ENCODE measurements around the gene MICAL3. TPM values are rescaled to one million over a fixed set of nuclear protein-coding genes. Genes with fewer than 3 reads are reported as not detected.
"Not testable (repeated sequence)": the region's sequence is repeated elsewhere in the genome, so short reads cannot be mapped to it uniquely, and the experiment has no call there.

The MICAL3 gene
- total and polyA plus RNA-seq, 5 donors = 30.4 to 105 (median 72.5) TPM

DNA sequence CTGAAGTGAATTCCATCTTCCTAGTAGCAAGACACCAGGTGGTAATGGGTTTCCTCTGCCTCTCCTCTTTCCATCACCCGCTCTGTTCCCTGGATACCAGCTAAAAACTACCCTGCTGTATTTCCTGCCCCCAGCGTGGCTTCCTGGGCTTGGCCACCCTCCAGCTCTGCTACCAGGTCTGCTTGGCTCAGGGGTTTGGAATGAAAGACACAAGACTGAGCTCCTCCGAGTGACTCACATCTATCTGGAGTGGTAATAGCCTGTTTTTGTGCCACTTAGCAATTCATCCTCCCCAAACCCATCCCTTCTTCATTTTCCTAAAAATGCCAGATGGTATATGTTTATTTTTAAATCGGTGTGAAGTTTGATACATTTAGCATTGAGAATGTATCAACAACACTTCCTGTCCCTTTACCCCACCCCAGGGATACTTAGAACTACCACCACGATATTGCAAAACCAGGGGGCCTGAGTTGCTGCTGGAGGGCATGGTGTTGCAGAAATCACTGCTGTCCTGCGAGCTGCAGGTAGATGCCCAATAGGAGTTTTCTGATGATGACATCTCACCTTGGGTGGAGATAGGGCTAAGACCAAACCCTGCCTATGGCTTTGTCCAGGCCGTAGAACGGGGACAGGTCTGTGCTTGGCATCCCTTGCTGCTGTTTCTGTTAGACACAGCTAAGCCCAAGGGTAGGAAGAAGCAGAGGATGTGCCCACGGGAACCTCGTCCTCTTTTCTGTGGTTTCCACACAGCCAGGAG, 7.5 kb upstream of the MICAL3 start:
- WGBS = 76% methylated on average over 10 of the region's 10 CpGs
- no peak overlapping the region for H3K27ac ChIP-seq (ENCODE audit: low read length)
- ATAC-seq (no peak), DNase-seq (no peak)
- peaks cover 11% of the 10 kb centered on the region for H3K4me1 ChIP-seq (ENCODE audit: control insufficient read depth, insufficient read depth, low read length)
- intact Hi-C loops (cut with DNase I) = no loop called here
- no peak overlapping the region for H3K4me3 ChIP-seq (ENCODE audit: low read length)
- H3K9me3 ChIP-seq (ENCODE audit: control insufficient read depth, low read length) = no peaks in the 10 kb centered on the region
- no peaks in the 10 kb centered on the region for H3K27me3 ChIP-seq (ENCODE audit: control insufficient read depth, insufficient read depth)

DNA sequence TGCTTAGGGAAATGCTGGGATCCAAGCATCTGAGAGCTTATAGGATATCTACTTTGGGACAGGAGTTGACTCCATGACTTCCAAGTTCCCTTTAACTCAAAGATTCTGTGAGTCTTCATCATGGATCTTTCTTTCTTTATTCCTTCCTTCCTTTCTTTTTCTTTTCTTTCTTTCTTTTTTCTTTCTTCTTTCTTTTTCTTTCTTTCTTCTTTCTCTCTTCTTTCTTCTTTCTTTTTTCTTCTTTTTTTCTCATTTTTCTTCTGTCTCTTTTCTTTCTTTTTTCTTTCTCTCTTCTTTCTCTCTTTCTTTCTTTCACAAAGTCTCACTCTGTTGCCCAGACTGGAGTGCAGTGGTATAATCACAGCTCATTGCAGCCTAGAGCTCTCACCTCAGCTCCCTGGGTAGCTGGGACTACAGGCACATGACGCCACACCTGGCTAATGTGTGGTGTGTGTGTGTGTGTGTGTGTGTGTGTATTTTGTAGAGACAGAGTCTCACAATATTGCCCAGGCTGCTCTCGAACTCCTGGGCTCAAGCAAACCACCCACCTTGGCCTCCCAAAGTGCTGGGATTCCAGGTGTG, 5.4 kb upstream of the MICAL3 start:
- intact Hi-C loops (cut with DNase I) = loop anchor here in 3 of 4 donors (10.0 kb wide), 3 partner anchors 45 to 205 kb away; partner anchors contain the start of gene PEX26 (in 3 of the 3)
- no peak for ATAC-seq
- Histone ChIP-seq H3K27ac (ENCODE audit: low read length) (no peak overlapping the region), H3K4me3 (ENCODE audit: low read length) (no peak overlapping the region), H3K27me3 (ENCODE audit: control insufficient read depth, insufficient read depth) (no peaks in the 10 kb centered on the region), H3K9me3 (ENCODE audit: control insufficient read depth, low read length) (no peaks in the 10 kb centered on the region), H3K4me1 (ENCODE audit: control insufficient read depth, insufficient read depth, low read length) (peaks cover 7% of the 10 kb centered on the region)
- DNase-seq = no peak
- 78% methylated on average over 2 of the region's 2 CpGs for WGBS

DNA sequence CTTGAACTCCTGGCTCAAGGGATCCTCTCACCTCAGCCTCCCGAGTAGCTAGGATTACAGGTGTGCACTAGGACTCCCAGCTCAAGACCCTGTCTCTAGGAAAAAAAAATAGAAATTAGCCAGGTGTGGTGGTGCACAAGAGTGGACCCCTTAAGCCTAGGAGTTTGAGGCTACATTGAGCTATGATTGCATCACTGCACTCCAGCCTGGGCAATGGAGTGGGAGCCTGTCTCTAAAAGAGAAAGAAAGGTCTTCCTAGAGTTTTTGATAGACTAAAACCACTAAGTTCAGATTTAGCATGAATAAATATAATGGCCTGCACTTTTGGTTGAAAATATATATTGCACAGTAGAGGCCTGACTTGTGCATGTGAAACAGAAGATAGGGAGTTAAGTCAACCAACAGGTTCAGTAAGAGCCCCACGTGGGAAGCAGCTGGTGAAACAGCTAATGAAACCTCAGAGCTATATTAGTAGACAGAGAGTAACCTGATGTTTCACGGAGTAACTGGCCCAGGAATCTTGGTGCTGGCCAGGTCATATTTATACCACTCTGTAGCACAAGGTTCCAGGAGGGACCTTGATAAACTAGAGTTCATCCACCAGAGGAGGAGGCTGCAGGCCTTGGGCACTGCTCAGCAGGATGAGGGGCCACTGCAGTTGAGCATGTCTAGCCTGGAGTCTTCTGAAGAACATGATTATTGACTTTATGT, 4.6 kb upstream of the MICAL3 start:
- Histone ChIP-seq H3K27me3 (ENCODE audit: control insufficient read depth, insufficient read depth) (no peaks in the 10 kb centered on the region), H3K9me3 (ENCODE audit: control insufficient read depth, low read length) (no peaks in the 10 kb centered on the region), H3K27ac (ENCODE audit: low read length) (no peak overlapping the region), H3K4me1 (ENCODE audit: control insufficient read depth, insufficient read depth, low read length) (peaks cover 7% of the 10 kb centered on the region), H3K4me3 (ENCODE audit: low read length) (no peak overlapping the region)
- ATAC-seq (no peak), DNase-seq (no peak)
- WGBS = 61% methylated on average over 3 of the region's 3 CpGs
- intact Hi-C loops (cut with DNase I) = loop anchor here in 3 of 4 donors (10.0 kb wide), 3 partner anchors 46 to 204 kb away; partner anchors contain the start of gene PEX26 (in 3 of the 3)

DNA sequence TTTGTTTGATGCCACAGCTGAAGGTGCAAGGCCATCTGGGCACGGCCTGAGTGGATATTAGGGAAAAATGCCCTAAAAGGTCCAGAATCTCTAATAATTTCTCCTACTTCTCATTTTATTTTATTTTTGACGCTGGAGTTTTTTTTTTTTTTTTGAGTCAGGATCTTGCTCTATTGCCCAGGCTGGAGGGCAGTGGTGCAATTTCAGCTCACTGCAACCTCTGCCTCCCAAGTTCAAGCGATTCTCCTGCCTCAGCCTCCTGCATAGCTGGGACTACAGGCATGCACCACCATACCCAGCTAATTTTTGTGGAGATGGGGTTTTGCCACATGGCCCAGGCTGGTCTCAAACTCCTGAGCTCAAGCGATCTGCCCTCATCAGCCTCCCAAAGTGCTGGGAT, 1.5 kb upstream of the MICAL3 start:
- not testable (repeated sequence) for H3K27ac ChIP-seq (ENCODE audit: low read length); H3K4me3 ChIP-seq (ENCODE audit: low read length); H3K27me3 ChIP-seq (ENCODE audit: control insufficient read depth, insufficient read depth); H3K9me3 ChIP-seq (ENCODE audit: control insufficient read depth, low read length); H3K4me1 ChIP-seq (ENCODE audit: control insufficient read depth, insufficient read depth, low read length); ATAC-seq; DNase-seq
- WGBS = 95% methylated on average over 4 of the region's 4 CpGs
- intact Hi-C loops (cut with DNase I) = loop anchor here in 3 of 4 donors (10.0 kb wide), 3 partner anchors 49 to 201 kb away; partner anchors contain the start of gene PEX26 (in 3 of the 3)

DNA sequence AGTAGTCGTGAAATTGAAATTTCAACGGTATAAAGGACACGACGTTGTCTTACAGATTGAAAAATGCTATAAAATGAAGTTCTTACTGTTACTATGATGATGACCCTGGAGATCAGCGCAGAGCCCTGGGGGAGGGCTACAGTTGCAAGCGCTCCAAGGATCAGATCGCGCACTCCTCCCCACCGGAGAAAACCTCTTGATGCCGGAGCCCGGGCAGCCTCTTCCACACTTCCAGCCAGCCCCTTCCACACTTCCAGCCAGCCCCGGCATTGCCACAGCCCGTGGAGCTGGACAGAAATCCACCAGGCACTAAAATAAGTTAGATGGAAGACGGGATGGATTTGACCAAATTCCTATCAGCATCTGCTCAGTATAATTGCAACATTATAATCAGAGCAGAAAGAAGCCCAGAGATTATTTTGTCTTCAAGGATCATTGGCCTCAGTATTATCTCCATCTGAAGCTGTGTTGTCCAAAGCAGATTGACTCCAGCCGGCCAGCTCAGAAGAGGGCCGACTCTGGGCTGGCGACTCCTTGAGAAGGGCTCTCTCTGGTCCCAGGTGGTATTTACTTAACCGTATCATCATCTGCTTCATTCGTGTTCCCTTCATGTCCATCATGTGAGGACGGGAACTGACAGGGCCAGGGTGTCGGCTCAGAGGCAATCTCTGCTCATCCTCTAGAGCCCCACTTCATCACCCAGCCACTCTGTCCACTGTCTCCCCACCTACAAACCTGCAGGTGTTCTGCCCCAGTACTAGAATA, 777 bp upstream of the MICAL3 start:
- H3K27ac ChIP-seq (ENCODE audit: low read length) = no peak overlapping the region
- no peaks in the 10 kb centered on the region for H3K9me3 ChIP-seq (ENCODE audit: control insufficient read depth, low read length)
- H3K27me3 ChIP-seq (ENCODE audit: control insufficient read depth, insufficient read depth) = no peaks in the 10 kb centered on the region
- 39% methylated on average over 21 of the region's 21 CpGs for WGBS
- H3K4me3 ChIP-seq (ENCODE audit: low read length) = no peak overlapping the region
- peaks cover 3% of the 10 kb centered on the region for H3K4me1 ChIP-seq (ENCODE audit: control insufficient read depth, insufficient read depth, low read length)
- intact Hi-C loops (cut with DNase I) = loop anchor here in 3 of 4 donors (5.0 to 10.0 kb wide), 5 partner anchors 50 to 200 kb away; partner anchors contain the start of gene PEX26 (in 3 of the 3)
- no peak for DNase-seq
- no peak for ATAC-seq

DNA sequence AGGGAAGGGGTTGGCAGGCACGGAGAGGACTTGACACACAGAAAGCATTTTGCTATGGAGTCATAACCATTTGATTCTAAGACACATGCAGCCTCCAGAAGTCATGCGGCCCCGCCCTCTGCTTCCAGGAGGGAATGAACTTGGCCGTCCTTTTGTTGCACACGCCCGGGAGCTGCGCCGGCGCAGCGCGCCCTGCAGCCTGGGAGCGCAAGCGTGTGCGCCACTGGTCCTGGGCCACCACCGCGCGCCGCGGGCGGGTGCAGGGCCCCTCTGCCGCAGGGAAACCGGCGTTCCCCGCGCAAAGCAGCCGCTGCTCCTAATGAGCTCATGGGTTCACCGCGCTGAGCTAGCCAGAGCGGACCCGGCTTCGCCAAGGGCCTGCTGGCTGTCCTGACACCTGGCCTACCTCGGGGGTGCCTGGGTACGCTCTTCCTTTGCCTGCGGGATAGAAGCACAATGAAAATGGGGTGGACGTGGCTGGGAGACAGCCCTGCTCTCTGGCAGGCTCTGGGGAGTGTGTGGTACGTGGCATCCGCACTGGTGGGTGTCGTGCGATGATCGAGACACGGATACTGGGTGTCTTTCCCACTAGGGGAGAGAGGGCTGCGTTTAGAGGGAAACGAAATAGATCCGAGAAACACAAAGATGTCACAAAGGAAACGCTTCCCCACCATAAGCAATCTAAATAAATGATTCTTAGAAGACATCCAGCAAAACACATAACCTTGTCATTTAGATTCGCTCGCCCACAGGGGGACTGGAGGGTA, 669 bp downstream of the MICAL3 start:
- peak; percentile 95 to 96 for ATAC-seq
- 1% methylated on average over 47 of the region's 47 CpGs for WGBS
- no peaks in the 10 kb centered on the region for H3K27me3 ChIP-seq (ENCODE audit: control insufficient read depth, insufficient read depth)
- peaks cover 3% of the 10 kb centered on the region for H3K4me1 ChIP-seq (ENCODE audit: control insufficient read depth, insufficient read depth, low read length)
- H3K9me3 ChIP-seq (ENCODE audit: control insufficient read depth, low read length) = no peaks in the 10 kb centered on the region
- intact Hi-C loops (cut with DNase I) = loop anchor here in 3 of 4 donors (5.0 to 10.0 kb wide), 5 partner anchors 49 to 199 kb away; partner anchors contain the start of gene PEX26 (in 3 of the 3)
- peak; percentile 84 to 94 (median 90) for DNase-seq
- peak overlapping the region; percentile 44 for H3K27ac ChIP-seq (ENCODE audit: low read length)
- peak overlapping the region; percentile 44 for H3K4me3 ChIP-seq (ENCODE audit: low read length)

DNA sequence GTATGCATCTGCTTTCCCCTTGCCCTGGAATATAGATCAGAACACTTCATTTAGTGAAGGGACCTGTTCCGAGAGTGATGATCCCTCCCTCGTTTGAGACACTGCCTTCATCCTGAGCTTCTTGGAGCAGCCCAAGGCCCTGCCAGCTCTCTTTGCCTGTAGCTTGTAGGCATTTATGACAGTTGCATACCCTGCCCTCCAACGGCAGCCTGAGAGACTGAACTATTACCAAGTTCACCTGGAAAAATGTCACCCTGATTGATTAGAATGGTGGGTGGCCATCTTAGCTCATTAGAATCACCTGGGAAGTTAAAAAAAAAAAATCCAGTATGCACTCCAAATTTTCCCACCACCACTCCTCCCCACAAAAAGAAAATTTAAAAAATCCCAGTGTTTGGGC, 1.5 kb downstream of the MICAL3 start:
- 65% methylated on average over 3 of the region's 3 CpGs for WGBS
- Histone ChIP-seq H3K4me1 (ENCODE audit: control insufficient read depth, insufficient read depth, low read length) (peaks cover 3% of the 10 kb centered on the region), H3K27me3 (ENCODE audit: control insufficient read depth, insufficient read depth) (no peaks in the 10 kb centered on the region), H3K9me3 (ENCODE audit: control insufficient read depth, low read length) (no peaks in the 10 kb centered on the region), H3K27ac (ENCODE audit: low read length) (peak overlapping the region; percentile 44), H3K4me3 (ENCODE audit: low read length) (no peak overlapping the region)
- DNase-seq (no peak), ATAC-seq (no peak)
- intact Hi-C loops (cut with DNase I) = loop anchor here in 3 of 4 donors (5.0 to 10.0 kb wide), 5 partner anchors 48 to 198 kb away; partner anchors contain the start of gene PEX26 (in 3 of the 3)

DNA sequence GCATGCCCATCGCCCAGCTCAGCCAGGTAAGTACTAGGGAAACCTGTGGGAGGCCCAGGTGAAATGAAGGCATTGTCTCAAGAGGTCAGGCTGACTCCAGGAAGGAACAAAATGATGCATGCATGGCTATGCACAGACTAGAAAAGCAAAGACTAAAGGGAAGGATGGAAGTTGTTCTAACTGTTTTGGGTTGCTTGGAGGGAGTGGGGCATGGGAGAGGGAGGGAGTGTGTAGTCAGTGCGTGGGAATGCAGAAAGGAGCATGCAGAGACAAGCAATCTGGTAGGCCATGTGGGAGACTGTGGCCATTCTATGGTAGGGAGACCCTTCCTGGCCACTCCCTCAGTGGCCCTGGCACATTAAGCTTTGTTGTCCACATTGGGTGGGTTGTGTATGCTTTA, 2.9 kb downstream of the MICAL3 start:
- DNase-seq (no peak), ATAC-seq (no peak)
- intact Hi-C loops (cut with DNase I) = loop anchor here in 3 of 4 donors (5.0 to 10.0 kb wide), 5 partner anchors 47 to 197 kb away; partner anchors contain the start of gene PEX26 (in 3 of the 3)
- H3K27me3 ChIP-seq (ENCODE audit: control insufficient read depth, insufficient read depth) = no peaks in the 10 kb centered on the region
- peaks cover 3% of the 10 kb centered on the region for H3K4me1 ChIP-seq (ENCODE audit: control insufficient read depth, insufficient read depth, low read length)
- no peaks in the 10 kb centered on the region for H3K9me3 ChIP-seq (ENCODE audit: control insufficient read depth, low read length)
- H3K4me3 ChIP-seq (ENCODE audit: low read length) = no peak overlapping the region
- WGBS = 85% methylated on average over 2 of the region's 2 CpGs
- H3K27ac ChIP-seq (ENCODE audit: low read length) = no peak overlapping the region

DNA sequence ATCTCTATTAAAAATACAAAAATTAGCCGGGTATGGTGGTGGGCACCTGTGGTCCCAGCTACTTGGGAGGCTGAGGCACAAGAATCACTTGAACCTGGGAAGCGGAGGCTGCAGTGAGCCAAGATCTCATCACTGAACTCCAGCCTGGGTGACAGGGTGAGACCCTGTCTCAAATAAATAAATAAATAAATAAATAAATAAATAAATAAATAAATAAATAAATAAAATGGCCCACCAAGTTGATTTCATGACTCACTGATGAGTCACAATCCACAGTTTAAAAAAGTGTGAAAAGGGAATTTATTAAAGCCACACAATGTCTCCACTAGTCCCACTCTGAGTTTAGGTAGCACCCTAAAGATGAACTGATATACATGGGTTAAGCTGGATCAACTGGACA, 3.6 kb downstream of the MICAL3 start:
- not testable (repeated sequence) for ATAC-seq; H3K27me3 ChIP-seq (ENCODE audit: control insufficient read depth, insufficient read depth); H3K27ac ChIP-seq (ENCODE audit: low read length); H3K4me1 ChIP-seq (ENCODE audit: control insufficient read depth, insufficient read depth, low read length); DNase-seq; H3K9me3 ChIP-seq (ENCODE audit: control insufficient read depth, low read length); H3K4me3 ChIP-seq (ENCODE audit: low read length)
- intact Hi-C loops (cut with DNase I) = loop anchor here in 3 of 4 donors (5.0 to 10.0 kb wide), 5 partner anchors 46 to 196 kb away; partner anchors contain the start of gene PEX26 (in 3 of the 3)
- 98% methylated on average over 2 of the region's 2 CpGs for WGBS

All from right cardiac atrium (tissue), 5 donors.